ENCODE results near the gene RIMS1. TPM values are rescaled to one million over a fixed set of nuclear protein-coding genes. Genes with fewer than 3 reads are reported as not detected.

RIMS1 gene, protein sequence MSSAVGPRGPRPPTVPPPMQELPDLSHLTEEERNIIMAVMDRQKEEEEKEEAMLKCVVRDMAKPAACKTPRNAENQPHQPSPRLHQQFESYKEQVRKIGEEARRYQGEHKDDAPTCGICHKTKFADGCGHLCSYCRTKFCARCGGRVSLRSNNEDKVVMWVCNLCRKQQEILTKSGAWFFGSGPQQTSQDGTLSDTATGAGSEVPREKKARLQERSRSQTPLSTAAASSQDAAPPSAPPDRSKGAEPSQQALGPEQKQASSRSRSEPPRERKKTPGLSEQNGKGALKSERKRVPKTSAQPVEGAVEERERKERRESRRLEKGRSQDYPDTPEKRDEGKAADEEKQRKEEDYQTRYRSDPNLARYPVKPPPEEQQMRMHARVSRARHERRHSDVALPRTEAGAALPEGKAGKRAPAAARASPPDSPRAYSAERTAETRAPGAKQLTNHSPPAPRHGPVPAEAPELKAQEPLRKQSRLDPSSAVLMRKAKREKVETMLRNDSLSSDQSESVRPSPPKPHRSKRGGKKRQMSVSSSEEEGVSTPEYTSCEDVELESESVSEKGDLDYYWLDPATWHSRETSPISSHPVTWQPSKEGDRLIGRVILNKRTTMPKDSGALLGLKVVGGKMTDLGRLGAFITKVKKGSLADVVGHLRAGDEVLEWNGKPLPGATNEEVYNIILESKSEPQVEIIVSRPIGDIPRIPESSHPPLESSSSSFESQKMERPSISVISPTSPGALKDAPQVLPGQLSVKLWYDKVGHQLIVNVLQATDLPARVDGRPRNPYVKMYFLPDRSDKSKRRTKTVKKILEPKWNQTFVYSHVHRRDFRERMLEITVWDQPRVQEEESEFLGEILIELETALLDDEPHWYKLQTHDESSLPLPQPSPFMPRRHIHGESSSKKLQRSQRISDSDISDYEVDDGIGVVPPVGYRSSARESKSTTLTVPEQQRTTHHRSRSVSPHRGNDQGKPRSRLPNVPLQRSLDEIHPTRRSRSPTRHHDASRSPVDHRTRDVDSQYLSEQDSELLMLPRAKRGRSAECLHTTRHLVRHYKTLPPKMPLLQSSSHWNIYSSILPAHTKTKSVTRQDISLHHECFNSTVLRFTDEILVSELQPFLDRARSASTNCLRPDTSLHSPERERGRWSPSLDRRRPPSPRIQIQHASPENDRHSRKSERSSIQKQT (N-terminal part only)
- polyA plus RNA-seq (2013, experiment 1 of 2), result 1.2 TPM
- 1.1 TPM for polyA plus RNA-seq (2013, experiment 2 of 2)

DNA sequence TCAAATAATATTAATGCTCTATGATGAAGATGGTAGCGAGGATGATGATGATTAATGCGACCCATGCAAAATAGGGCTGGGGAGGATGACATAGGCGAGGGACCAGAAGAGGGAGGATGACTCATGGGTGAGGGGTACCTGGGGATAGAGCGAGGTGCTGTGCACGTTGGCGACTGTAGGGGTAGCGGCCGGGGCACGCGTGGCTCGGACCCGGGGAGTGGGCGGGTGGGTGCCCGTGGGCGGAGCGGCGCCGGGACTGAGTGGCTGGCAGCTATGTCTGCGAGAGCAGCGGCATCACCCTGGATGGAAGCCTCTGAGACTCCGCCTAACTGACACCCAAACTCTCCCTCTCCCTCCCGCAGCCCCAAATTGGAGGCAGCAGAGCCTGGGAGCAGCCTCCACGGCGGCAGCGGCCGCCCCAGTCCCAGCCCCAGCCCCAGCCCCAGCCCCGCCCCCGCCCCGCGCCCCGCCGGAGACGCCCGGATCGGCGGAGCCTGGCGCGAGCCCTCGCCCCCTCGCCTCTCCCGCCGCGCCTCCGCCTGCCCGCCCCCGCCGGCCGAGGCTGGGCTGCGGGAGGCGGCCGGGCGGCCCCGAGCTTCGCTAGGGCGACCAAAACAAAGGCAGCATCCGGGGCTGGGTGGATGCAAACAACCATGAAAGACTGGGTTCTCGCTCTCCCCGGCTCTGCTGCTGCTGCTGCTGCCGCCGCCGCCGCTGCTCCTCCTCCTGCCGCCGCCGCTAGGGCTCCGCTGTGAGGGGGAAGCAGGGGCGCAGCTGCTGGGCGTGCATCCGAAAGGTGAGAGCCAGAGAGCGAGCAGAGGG is at the start of gene RIMS1:
Gene RIMS1, plus strand, starts transcription at position 367 of the 822 bp plus-strand sequence. CDS start 474 bp downstream, outside the sequence.
- no peaks in the 10 kb centered on the region for H3K36me3 ChIP-seq (ENCODE audit: insufficient read depth, low read length)
- H3K4me1 ChIP-seq (ENCODE audit: insufficient read depth, low read length), result peaks cover 4% of the 10 kb centered on the region; the same call in 1 of the 2 replicates
- WGBS, result 3% methylated on average over 66 of the region's 70 CpGs
- peaks cover 25% of the 10 kb centered on the region for H3K27me3 ChIP-seq (ENCODE audit: insufficient read depth, low read length)
- H3K27ac ChIP-seq (ENCODE audit: low read depth, low read length), result no peak within 1 kb of the TSS
- peak within 1 kb of the TSS; percentile 73 for H3K4me3 ChIP-seq (ENCODE audit: low read length)
- peak within 1 kb of the TSS; percentile 51 for H3K9ac ChIP-seq (ENCODE audit: low read depth, low read length)
- H3K9me3 ChIP-seq (ENCODE audit: insufficient read depth, low read depth, low read length), result no peaks in the 10 kb centered on the region

DNA sequence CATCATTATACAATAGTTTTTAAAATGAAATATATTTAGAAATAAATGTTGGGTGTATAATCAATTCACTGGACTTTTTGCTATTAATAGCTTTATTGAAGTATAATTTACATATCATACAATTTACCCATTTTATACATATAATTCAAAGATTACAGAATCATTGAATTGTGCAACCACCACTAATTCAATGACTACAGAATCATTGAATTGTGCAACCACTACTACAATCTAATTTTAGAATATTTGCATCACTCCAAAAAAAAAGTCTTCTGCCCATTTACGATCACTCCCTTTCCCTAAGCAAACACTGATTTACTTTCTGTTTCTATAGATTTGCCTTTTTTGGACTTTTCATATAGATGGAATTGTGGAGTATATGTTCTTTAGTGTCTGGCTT is 35.1 kb upstream of the RIMS1 start:
- no peak overlapping the region for H3K4me3 ChIP-seq (ENCODE audit: low read length)
- no peaks in the 10 kb centered on the region for H3K4me1 ChIP-seq (ENCODE audit: insufficient read depth, low read length)
- no peaks in the 10 kb centered on the region for H3K9me3 ChIP-seq (ENCODE audit: insufficient read depth, low read depth, low read length)
- H3K27ac ChIP-seq (ENCODE audit: low read depth, low read length), result no peak overlapping the region
- WGBS, result 100% methylated on average over 1 of the region's 1 CpG
- no peaks in the 10 kb centered on the region for H3K27me3 ChIP-seq (ENCODE audit: insufficient read depth, low read length)
- no peaks in the 10 kb centered on the region for H3K36me3 ChIP-seq (ENCODE audit: insufficient read depth, low read length)
- H3K9ac ChIP-seq (ENCODE audit: low read depth, low read length), result no peak overlapping the region

DNA sequence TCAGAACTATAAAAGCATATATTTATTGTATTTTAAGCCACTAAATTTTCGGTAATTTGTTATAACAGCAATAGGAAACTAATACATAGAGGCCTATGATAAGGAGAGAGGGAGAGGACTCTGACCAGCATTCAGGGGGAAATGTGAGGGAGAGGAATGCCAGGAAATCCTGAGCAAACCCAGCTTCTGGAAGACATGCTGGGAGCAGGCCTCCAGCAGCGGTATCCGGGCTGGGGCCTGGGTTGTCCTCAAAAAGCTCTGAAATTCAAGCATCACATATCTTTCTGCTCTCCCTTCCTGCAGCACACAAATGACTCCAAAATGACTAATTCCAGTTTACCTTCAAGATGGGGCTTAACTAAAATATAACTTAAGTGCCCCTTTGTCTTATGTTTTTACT is 33.4 kb upstream of the RIMS1 start:
- H3K27ac ChIP-seq (ENCODE audit: low read depth, low read length), result no peak overlapping the region
- no peaks in the 10 kb centered on the region for H3K27me3 ChIP-seq (ENCODE audit: insufficient read depth, low read length)
- H3K9ac ChIP-seq (ENCODE audit: low read depth, low read length), result no peak overlapping the region
- no peaks in the 10 kb centered on the region for H3K9me3 ChIP-seq (ENCODE audit: insufficient read depth, low read depth, low read length)
- no peaks in the 10 kb centered on the region for H3K4me1 ChIP-seq (ENCODE audit: insufficient read depth, low read length)
- no peak overlapping the region for H3K4me3 ChIP-seq (ENCODE audit: low read length)
- H3K36me3 ChIP-seq (ENCODE audit: insufficient read depth, low read length), result no peaks in the 10 kb centered on the region
- WGBS, result 86% methylated on average over 3 of the region's 3 CpGs

DNA sequence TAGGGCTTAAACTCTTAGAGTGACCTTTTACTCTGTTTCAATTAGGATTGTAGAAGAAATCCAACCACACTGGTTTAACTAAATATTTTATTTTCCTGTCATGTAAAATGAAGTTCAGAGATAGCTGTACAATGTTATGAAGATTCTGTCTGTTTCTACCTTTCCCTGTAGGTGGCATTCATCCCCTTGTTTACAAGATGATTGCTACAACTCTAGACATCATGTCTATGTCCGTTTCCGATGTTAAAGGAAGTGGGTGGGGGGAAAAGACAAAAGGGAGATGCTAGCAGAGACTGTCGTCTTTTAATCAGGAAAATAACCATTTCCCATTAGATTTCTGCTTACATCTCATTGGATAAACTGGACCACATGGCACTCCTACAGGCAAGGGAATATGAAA is 30.9 kb upstream of the RIMS1 start:
- Histone ChIP-seq H3K27ac (ENCODE audit: low read depth, low read length) (no peak overlapping the region), H3K27me3 (ENCODE audit: insufficient read depth, low read length) (no peaks in the 10 kb centered on the region), H3K36me3 (ENCODE audit: insufficient read depth, low read length) (no peaks in the 10 kb centered on the region), H3K9ac (ENCODE audit: low read depth, low read length) (no peak overlapping the region), H3K4me1 (ENCODE audit: insufficient read depth, low read length) (no peaks in the 10 kb centered on the region), H3K9me3 (ENCODE audit: insufficient read depth, low read depth, low read length) (no peaks in the 10 kb centered on the region), H3K4me3 (ENCODE audit: low read length) (no peak overlapping the region)
- no CpG with 5 or more reads among the region's 3 CpGs for WGBS

DNA sequence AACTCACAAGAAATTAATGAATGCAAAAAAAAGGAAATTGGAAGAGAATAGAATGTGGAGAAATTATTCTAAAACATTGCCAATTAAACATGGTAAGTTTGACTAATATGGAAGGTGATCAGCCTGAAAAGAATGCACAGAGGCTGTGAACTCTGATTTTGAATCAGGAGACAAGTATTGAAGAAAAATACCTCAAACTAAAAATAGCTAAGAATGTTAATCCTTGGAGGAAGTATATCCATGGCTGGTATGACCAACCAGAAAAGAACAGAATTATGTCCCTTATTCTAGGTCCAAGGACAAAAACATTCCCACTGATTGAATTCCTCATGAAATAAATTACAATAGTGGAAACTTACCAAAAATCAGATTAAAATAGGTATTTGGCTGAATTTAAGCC is 7.3 kb upstream of the RIMS1 start:
- H3K27ac ChIP-seq (ENCODE audit: low read depth, low read length), result no peak overlapping the region
- no peaks in the 10 kb centered on the region for H3K4me1 ChIP-seq (ENCODE audit: insufficient read depth, low read length)
- no peaks in the 10 kb centered on the region for H3K9me3 ChIP-seq (ENCODE audit: insufficient read depth, low read depth, low read length)
- no peak overlapping the region for H3K9ac ChIP-seq (ENCODE audit: low read depth, low read length)
- no peak overlapping the region for H3K4me3 ChIP-seq (ENCODE audit: low read length)
- no peaks in the 10 kb centered on the region for H3K27me3 ChIP-seq (ENCODE audit: insufficient read depth, low read length)
- no peaks in the 10 kb centered on the region for H3K36me3 ChIP-seq (ENCODE audit: insufficient read depth, low read length)

DNA sequence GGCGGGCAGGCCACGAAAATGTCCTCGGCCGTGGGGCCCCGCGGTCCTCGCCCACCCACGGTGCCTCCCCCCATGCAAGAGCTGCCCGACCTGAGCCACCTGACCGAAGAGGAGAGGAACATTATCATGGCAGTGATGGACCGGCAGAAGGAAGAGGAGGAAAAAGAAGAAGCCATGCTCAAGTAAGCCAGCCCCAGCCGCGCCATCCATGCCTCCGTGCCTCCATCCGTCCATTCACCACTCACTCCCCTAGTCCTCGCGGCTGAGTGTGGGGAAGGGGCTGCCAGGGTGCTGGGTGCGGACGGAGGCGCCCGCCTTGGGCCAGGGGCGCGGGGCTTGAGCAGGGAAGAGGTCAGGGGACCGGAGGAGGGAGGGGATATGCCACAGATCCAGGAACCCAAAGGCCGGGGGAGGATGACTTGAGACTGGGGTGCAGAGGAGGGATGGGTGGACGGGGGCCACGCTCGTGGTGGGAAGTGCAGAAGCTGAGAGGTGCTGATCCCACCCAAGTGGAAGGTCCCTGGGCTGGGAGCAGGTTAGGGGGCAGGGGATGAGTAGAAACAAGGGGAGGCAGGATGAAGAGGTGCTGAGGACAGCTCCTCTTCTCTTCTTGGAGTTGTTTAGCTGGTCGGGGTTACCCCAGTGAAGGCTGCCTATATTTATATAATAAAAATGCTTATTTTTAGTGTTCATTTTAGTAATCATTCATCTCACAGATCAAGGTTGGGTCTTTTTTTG is 825 bp downstream of the RIMS1 start:
- H3K4me1 ChIP-seq (ENCODE audit: insufficient read depth, low read length), result peaks cover 4% of the 10 kb centered on the region; the same call in 1 of the 2 replicates
- no peaks in the 10 kb centered on the region for H3K9me3 ChIP-seq (ENCODE audit: insufficient read depth, low read depth, low read length)
- peaks cover 25% of the 10 kb centered on the region for H3K27me3 ChIP-seq (ENCODE audit: insufficient read depth, low read length)
- no peak overlapping the region for H3K27ac ChIP-seq (ENCODE audit: low read depth, low read length)
- peak overlapping the region; percentile 73 for H3K4me3 ChIP-seq (ENCODE audit: low read length)
- H3K36me3 ChIP-seq (ENCODE audit: insufficient read depth, low read length), result no peaks in the 10 kb centered on the region
- H3K9ac ChIP-seq (ENCODE audit: low read depth, low read length), result peak overlapping the region; percentile 51
- WGBS, result 1% methylated on average over 23 of the region's 29 CpGs

DNA sequence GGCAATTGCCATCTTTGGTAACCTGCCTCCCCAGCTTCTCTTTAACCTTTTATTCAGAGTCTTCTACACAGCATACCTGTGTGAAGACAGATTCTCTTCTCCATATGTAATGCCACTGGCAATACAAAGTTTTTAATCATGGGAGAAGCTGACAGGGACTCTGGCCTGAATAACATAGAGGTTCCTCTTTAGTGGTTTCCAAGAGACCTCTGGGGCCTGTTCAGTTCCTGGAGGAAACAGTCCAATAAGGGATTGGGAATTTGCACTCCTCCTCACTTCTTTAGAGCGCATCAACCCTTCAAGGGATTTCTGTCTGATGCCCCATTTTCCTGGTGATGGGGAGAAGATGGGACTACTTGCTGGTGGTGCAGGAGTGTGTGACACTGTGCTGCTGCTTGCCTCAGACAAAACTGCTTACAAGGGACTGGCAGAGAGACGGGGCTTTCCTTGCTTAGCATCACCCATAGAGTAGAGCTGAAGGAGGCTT is 1.4 kb downstream of the RIMS1 start:
- H3K27ac ChIP-seq (ENCODE audit: low read depth, low read length), result no peak overlapping the region
- H3K36me3 ChIP-seq (ENCODE audit: insufficient read depth, low read length), result no peaks in the 10 kb centered on the region
- peaks cover 25% of the 10 kb centered on the region for H3K27me3 ChIP-seq (ENCODE audit: insufficient read depth, low read length)
- peaks cover 4% of the 10 kb centered on the region; the same call in 1 of the 2 replicates for H3K4me1 ChIP-seq (ENCODE audit: insufficient read depth, low read length)
- WGBS, result 93% methylated on average over 2 of the region's 2 CpGs
- H3K9me3 ChIP-seq (ENCODE audit: insufficient read depth, low read depth, low read length), result no peaks in the 10 kb centered on the region
- H3K4me3 ChIP-seq (ENCODE audit: low read length), result peak overlapping the region; percentile 73
- H3K9ac ChIP-seq (ENCODE audit: low read depth, low read length), result no peak overlapping the region

DNA sequence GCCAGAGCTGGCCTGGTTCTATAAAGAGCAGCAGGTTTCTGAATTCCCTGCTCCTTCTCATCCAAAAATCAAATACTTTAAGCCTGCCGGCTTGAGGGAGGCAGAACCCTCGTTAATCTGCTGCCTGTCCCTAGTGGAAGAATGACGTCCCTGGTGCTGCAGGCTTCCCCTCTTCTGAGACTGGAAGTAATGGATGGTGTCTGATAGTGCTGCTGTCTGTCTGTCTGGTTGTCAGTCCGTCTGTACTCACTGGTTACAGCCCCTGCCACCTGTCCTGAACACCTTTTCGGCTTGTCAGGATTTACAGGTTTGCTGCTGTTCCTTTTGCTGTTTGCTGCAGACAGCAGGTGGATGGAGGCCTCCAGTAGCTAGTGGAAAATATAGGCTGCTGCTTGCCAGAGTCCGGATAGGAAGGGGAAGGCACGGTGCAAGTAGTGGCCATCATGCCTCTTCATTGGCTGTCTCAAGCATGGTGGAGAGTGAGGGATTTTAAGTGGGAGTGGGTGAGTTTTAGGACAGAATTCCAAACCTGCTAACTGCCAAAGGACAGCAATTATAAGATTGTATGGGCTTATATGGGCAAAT is 2.5 kb downstream of the RIMS1 start:
- no peak overlapping the region for H3K9ac ChIP-seq (ENCODE audit: low read depth, low read length)
- H3K27ac ChIP-seq (ENCODE audit: low read depth, low read length), result no peak overlapping the region
- H3K4me1 ChIP-seq (ENCODE audit: insufficient read depth, low read length), result peaks cover 4% of the 10 kb centered on the region; the same call in 1 of the 2 replicates
- no peak overlapping the region for H3K4me3 ChIP-seq (ENCODE audit: low read length)
- H3K9me3 ChIP-seq (ENCODE audit: insufficient read depth, low read depth, low read length), result no peaks in the 10 kb centered on the region
- peaks cover 25% of the 10 kb centered on the region for H3K27me3 ChIP-seq (ENCODE audit: insufficient read depth, low read length)
- WGBS, result 80% methylated on average over 7 of the region's 7 CpGs
- no peaks in the 10 kb centered on the region for H3K36me3 ChIP-seq (ENCODE audit: insufficient read depth, low read length)

DNA sequence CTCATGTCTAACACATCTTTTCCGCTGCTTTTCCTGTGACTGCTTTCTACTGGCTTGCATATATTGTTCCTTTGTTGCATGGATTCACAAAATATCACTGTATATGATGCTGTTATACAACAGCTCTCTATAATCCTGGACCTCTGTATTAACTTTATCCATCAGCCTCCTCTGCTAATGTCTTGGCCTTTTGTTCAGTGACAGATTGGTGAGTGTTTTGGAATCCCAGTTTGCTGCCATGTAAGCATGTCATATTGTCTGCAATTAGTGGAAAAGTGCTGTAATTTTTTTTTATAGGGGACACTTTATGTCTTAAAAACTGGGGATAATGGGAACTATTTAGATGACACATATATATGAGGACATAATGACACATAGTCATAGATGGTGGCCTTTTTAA is 3.0 kb downstream of the RIMS1 start:
- no peaks in the 10 kb centered on the region for H3K36me3 ChIP-seq (ENCODE audit: insufficient read depth, low read length)
- H3K27ac ChIP-seq (ENCODE audit: low read depth, low read length), result no peak overlapping the region
- H3K9me3 ChIP-seq (ENCODE audit: insufficient read depth, low read depth, low read length), result no peaks in the 10 kb centered on the region
- no CpG with 5 or more reads among the region's 1 CpG for WGBS
- peaks cover 4% of the 10 kb centered on the region; the same call in 1 of the 2 replicates for H3K4me1 ChIP-seq (ENCODE audit: insufficient read depth, low read length)
- H3K9ac ChIP-seq (ENCODE audit: low read depth, low read length), result no peak overlapping the region
- no peak overlapping the region for H3K4me3 ChIP-seq (ENCODE audit: low read length)
- peaks cover 25% of the 10 kb centered on the region for H3K27me3 ChIP-seq (ENCODE audit: insufficient read depth, low read length)
